WTC11 (cell line): ENCODE results near the gene RBP5. TPM values are rescaled to one million over a fixed set of nuclear protein-coding genes. Genes with fewer than 3 reads are reported as not detected.

ENCODE experiments used
- ATAC-seq: fragments of 200-7000 bp; cut with Tn5 transposase; 2 replicates; pipeline ENCODE4 v1.10.0; 2021; ENCODE audit warnings: mild to moderate bottlenecking, moderate library complexity
- CTCF ChIA-PET: fragments of 300-600 bp; sonication (Branson Sonifier 250); formaldehyde crosslinking; loops from one replicate; lab custom pipeline; 2021; ENCODE audit warnings: antibody characterized with exemption; lab: Charles Lee
- POLR2A ChIA-PET: fragments of 350-600 bp; sonication (Branson Sonifier 250); formaldehyde crosslinking; loops from one replicate; lab custom pipeline; 2021; ENCODE audit warnings: antibody characterized with exemption; lab: Charles Lee
- DNase-seq: peaks from one replicate; pipeline ENCODE4 v3.0.0; 2021; ENCODE audit warnings: low spot score
- H3K27ac Mint-ChIP-seq: 2 replicates; pipeline ENCODE4 v1.8.0; 2021; ENCODE audit warnings: mixed read lengths
- H3K27me3 Mint-ChIP-seq: 2 replicates; pipeline ENCODE4 v1.8.0; 2021; ENCODE audit warnings: low read depth, mild to moderate bottlenecking, moderate library complexity, mixed read lengths
- H3K36me3 Mint-ChIP-seq: 2 replicates; pipeline ENCODE4 v1.8.0; 2021; ENCODE audit warnings: mixed read lengths
- H3K4me1 Mint-ChIP-seq: 2 replicates; pipeline ENCODE4 v1.8.0; 2022; ENCODE audit warnings: mixed read lengths
- H3K4me3 Mint-ChIP-seq: 2 replicates; pipeline ENCODE4 v1.8.0; 2021; ENCODE audit warnings: mild to moderate bottlenecking, moderate library complexity, mixed read lengths
- H3K9me3 Mint-ChIP-seq: 2 replicates; pipeline ENCODE4 v1.8.0; 2021; ENCODE audit warnings: mixed read lengths
- ATF2 ChIP-seq: sonication (generic); formaldehyde crosslinking; IDR thresholded peaks from 2 replicates; pipeline ENCODE4 v1.8.1; 2022; ENCODE audit warnings: low read depth, missing genetic modification reagents, borderline replicate concordance
- ETV6 ChIP-seq: sonication (generic); formaldehyde crosslinking; IDR thresholded peaks from 2 replicates; pipeline ENCODE4 v1.8.1; 2022; ENCODE audit warnings: mild to moderate bottlenecking, missing genetic modification reagents
- IRF2 ChIP-seq: sonication (generic); formaldehyde crosslinking; IDR thresholded peaks from 2 replicates; pipeline ENCODE4 v1.8.0; 2022; ENCODE audit warnings: low read depth, missing genetic modification reagents, borderline replicate concordance
- JAZF1 ChIP-seq: fragments of 250-450 bp; sonication (Bioruptor Pico); IDR thresholded peaks from 2 replicates; pipeline ENCODE4 v1.9.0; 2021; ENCODE audit warnings: moderate library complexity, mild to moderate bottlenecking, inconsistent platforms
- NR1H2 ChIP-seq: sonication (generic); formaldehyde crosslinking; IDR thresholded peaks from 2 replicates; pipeline ENCODE4 v1.9.0; 2021; ENCODE audit warnings: mild to moderate bottlenecking, moderate library complexity, missing genetic modification reagents
- PRDM15 ChIP-seq: sonication (generic); formaldehyde crosslinking; IDR thresholded peaks from 2 replicates; pipeline ENCODE4 v1.8.0; 2022; ENCODE audit warnings: missing genetic modification reagents
- PRRX2 ChIP-seq: fragments of 250-450 bp; sonication (Bioruptor Pico); IDR thresholded peaks from 2 replicates; pipeline ENCODE4 v1.8.0; 2021; ENCODE audit warnings: mild to moderate bottlenecking
- SMAD4 ChIP-seq: sonication (generic); formaldehyde crosslinking; IDR thresholded peaks from 2 replicates; pipeline ENCODE4 v1.8.0; 2022; ENCODE audit warnings: mild to moderate bottlenecking, missing genetic modification reagents
- TCF7 ChIP-seq: sonication (generic); formaldehyde crosslinking; IDR thresholded peaks from 2 replicates; pipeline ENCODE4 v1.8.0; 2022; ENCODE audit warnings: mild to moderate bottlenecking, low read depth, missing genetic modification reagents, moderate library complexity
- TEAD1 ChIP-seq: sonication (generic); formaldehyde crosslinking; IDR thresholded peaks from 2 replicates; pipeline ENCODE4 v1.8.0; 2022; ENCODE audit warnings: mild to moderate bottlenecking, missing genetic modification reagents
- ZBTB21 ChIP-seq: sonication (generic); formaldehyde crosslinking; IDR thresholded peaks from 2 replicates; pipeline ENCODE4 v1.8.1; 2023; ENCODE audit warnings: mild to moderate bottlenecking, missing genetic modification reagents, borderline replicate concordance
- ZBTB43 ChIP-seq: sonication (generic); formaldehyde crosslinking; IDR thresholded peaks from 2 replicates; pipeline ENCODE4 v1.8.1; 2023; ENCODE audit warnings: mild to moderate bottlenecking, missing genetic modification reagents
- ZNF121 ChIP-seq: sonication (generic); formaldehyde crosslinking; IDR thresholded peaks from 2 replicates; pipeline ENCODE4 v1.8.0; 2023; ENCODE audit warnings: missing genetic modification reagents
- ZNF138 ChIP-seq: sonication (generic); formaldehyde crosslinking; conservative IDR thresholded peaks from 2 replicates; pipeline ENCODE4 v1.8.1; 2022; ENCODE audit warnings: mild to moderate bottlenecking, moderate library complexity, missing genetic modification reagents
- total RNA-seq: library from RNA; stranded (reverse); gene quantifications from 3 replicates; pipeline ENCODE4 v1.2.3, GENCODE V29; 2021
- TF ChIP-seq, protein P1 (sequence below): fragments of 250-450 bp; sonication (Bioruptor Pico); conservative IDR thresholded peaks from 2 replicates; pipeline ENCODE4 v1.9.0; 2021; ENCODE audit warnings: mild to moderate bottlenecking
- TF ChIP-seq, protein P2 (sequence below): sonication (generic); formaldehyde crosslinking; IDR thresholded peaks from 2 replicates; pipeline ENCODE4 v1.8.1; 2023; ENCODE audit warnings: mild to moderate bottlenecking, moderate library complexity, missing genetic modification reagents
- TF ChIP-seq, protein P3 (sequence below): fragments of 200-600 bp; IDR thresholded peaks from 2 replicates; pipeline ENCODE4 v1.8.0; 2022; ENCODE audit warnings: antibody characterized with exemption
- TF ChIP-seq, protein P4 (sequence below): sonication (generic); formaldehyde crosslinking; IDR thresholded peaks from 2 replicates; pipeline ENCODE4 v1.8.1; 2023; ENCODE audit warnings: mild to moderate bottlenecking, missing genetic modification reagents
- TF ChIP-seq, protein P5 (sequence below): fragments of 250-450 bp; sonication (Bioruptor Pico); IDR thresholded peaks from 2 replicates; pipeline ENCODE4 v1.9.0; 2021; ENCODE audit warnings: moderate library complexity, mild to moderate bottlenecking, inconsistent platforms, borderline replicate concordance

RBP5 gene
- total RNA-seq, 1 experiment from 2014 or later, result 4.1 TPM

DNA sequence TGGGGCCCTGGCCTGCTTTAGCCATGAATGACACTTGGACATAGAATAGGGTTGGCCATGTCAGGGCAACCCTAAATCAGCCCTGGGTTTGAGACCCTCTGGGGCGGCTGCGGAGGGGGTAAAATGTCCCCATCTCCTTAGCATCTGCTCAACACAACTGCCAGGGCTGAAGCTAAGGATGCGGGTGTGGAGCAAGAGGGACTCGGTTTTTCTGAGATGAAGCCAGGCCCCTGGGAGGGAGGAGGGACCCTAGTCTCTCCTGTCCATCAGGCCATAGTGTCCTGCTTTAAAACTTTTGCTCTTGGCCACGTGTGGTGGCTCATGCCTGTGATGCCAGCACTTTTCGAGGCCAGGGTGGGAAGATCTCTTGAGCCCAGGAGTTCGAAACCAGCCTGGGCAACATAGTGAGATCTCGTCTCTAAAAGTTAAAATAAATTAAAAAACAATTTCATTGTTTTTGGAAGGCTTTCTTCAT is 35.7 kb downstream of the RBP5 start:
- H3K36me3 Mint-ChIP-seq, result no peaks in the 10 kb centered on the region
- H3K4me3 Mint-ChIP-seq, result no peak overlapping the region
- ATAC-seq (no peak), DNase-seq (no peak)
- ChIA-PET POLR2A (interaction anchor here (1.3 kb wide), 1 partner anchor 149 kb away, joined by 3 read pairs; the partner anchor contains the start of genes C12orf57 and RNU7-1), CTCF (interaction anchor here (0.7 to 7.7 kb wide), 7 partner anchors 9 to 93 kb away, joined by 3 to 63 read pairs (median 3); partner anchors contain the start of gene C1RL)
- no peak overlapping the region for H3K27ac Mint-ChIP-seq
- no peaks in the 10 kb centered on the region for H3K9me3 Mint-ChIP-seq
- TF ChIP-seq ATF2 (CRISPR knock-in tag) (no peak), ZBTB43 (no peak), ETV6 (CRISPR knock-in tag) (no peak), SMAD4 (CRISPR knock-in tag) (no peak), JAZF1 (no peak), TCF7 (no peak), PRDM15 (CRISPR knock-in tag) (no peak), ZNF138 (no peak), ZNF121 (CRISPR knock-in tag) (no peak), ZBTB21 (CRISPR knock-in tag) (no peak), PRRX2 (CRISPR knock-in tag) (no peak), NR1H2 (CRISPR knock-in tag) (no peak), TEAD1 (CRISPR knock-in tag) (no peak), IRF2 (no peak)
- TF ChIP-seq, protein P1, sequence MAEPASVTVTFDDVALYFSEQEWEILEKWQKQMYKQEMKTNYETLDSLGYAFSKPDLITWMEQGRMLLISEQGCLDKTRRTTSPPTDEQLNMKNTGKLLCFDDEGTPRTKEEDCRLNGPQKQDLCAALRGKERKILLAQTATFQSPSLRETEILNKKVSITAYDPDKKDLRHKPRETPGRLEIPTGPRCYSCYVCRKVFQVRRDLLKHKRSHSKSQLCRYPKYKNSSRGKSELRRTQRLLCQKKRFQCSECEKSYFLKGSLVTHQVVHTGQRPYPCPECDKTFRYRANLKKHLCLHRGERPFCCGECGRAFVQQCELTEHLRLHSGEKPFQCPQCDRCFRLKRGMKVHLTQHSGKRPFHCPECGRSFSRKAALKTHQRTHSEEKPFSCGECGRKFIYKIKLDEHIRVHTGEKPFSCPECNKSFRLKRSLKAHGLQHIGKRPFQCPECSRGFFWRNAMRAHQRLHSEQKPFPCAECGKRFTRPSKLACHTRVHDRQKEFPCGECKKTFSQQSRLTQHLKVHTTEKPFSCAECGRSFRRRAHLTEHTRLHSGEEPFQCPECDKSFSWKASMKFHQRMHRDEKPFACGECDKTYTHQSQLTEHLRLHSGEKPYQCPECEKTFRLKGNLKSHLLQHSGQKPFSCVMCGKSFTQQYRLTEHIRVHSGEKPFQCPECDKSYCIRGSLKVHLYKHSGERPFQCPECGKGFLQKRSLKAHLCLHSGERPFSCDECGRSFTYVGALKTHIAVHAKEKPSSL (CRISPR knock-in tag), result no peak
- TF ChIP-seq, protein P2, sequence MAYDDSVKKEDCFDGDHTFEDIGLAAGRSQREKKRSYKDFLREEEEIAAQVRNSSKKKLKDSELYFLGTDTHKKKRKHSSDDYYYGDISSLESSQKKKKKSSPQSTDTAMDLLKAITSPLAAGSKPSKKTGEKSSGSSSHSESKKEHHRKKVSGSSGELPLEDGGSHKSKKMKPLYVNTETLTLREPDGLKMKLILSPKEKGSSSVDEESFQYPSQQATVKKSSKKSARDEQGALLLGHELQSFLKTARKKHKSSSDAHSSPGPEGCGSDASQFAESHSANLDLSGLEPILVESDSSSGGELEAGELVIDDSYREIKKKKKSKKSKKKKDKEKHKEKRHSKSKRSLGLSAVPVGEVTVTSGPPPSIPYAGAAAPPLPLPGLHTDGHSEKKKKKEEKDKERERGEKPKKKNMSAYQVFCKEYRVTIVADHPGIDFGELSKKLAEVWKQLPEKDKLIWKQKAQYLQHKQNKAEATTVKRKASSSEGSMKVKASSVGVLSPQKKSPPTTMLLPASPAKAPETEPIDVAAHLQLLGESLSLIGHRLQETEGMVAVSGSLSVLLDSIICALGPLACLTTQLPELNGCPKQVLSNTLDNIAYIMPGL (CRISPR knock-in tag), result no peak
- TF ChIP-seq, protein P3, sequence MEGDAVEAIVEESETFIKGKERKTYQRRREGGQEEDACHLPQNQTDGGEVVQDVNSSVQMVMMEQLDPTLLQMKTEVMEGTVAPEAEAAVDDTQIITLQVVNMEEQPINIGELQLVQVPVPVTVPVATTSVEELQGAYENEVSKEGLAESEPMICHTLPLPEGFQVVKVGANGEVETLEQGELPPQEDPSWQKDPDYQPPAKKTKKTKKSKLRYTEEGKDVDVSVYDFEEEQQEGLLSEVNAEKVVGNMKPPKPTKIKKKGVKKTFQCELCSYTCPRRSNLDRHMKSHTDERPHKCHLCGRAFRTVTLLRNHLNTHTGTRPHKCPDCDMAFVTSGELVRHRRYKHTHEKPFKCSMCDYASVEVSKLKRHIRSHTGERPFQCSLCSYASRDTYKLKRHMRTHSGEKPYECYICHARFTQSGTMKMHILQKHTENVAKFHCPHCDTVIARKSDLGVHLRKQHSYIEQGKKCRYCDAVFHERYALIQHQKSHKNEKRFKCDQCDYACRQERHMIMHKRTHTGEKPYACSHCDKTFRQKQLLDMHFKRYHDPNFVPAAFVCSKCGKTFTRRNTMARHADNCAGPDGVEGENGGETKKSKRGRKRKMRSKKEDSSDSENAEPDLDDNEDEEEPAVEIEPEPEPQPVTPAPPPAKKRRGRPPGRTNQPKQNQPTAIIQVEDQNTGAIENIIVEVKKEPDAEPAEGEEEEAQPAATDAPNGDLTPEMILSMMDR, result no peak
- TF ChIP-seq, protein P4, sequence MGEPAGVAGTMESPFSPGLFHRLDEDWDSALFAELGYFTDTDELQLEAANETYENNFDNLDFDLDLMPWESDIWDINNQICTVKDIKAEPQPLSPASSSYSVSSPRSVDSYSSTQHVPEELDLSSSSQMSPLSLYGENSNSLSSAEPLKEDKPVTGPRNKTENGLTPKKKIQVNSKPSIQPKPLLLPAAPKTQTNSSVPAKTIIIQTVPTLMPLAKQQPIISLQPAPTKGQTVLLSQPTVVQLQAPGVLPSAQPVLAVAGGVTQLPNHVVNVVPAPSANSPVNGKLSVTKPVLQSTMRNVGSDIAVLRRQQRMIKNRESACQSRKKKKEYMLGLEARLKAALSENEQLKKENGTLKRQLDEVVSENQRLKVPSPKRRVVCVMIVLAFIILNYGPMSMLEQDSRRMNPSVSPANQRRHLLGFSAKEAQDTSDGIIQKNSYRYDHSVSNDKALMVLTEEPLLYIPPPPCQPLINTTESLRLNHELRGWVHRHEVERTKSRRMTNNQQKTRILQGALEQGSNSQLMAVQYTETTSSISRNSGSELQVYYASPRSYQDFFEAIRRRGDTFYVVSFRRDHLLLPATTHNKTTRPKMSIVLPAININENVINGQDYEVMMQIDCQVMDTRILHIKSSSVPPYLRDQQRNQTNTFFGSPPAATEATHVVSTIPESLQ, result no peak
- TF ChIP-seq, protein P5, sequence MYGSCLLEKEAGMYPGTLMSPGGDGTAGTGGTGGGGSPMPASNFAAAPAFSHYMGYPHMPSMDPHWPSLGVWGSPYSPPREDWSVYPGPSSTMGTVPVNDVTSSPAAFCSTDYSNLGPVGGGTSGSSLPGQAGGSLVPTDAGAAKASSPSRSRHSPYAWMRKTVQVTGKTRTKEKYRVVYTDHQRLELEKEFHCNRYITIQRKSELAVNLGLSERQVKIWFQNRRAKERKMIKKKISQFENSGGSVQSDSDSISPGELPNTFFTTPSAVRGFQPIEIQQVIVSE (CRISPR knock-in tag), result no peak
- peaks cover 34% of the 10 kb centered on the region for H3K4me1 Mint-ChIP-seq
- no peaks in the 10 kb centered on the region; the same call in none of the 2 replicates for H3K27me3 Mint-ChIP-seq
